Testis (tissue), 2 donors: ENCODE results near the gene ZNF532.

ENCODE experiments used
- POLR2A ChIP-seq: fragments of 450-650 bp; IDR thresholded peaks from one replicate; pipeline ENCODE4 v1.6.1; 2017; ENCODE audit warnings: antibody characterized with exemption, mild to moderate bottlenecking, moderate library complexity
- TF ChIP-seq, protein P1 (sequence below), 3 experiments: fragments of 450-650 bp in 2 of 3; fragments of 200-600 bp in 1 of 3; sonication (generic) in 1 of 3; IDR thresholded peaks; one replicate each; pipeline ENCODE4 v1.5.1; 2016 to 2019; ENCODE audit warnings: antibody characterized with exemption in 3 of 3, mild to moderate bottlenecking in 2 of 3, moderate library complexity in 1 of 3

DNA sequence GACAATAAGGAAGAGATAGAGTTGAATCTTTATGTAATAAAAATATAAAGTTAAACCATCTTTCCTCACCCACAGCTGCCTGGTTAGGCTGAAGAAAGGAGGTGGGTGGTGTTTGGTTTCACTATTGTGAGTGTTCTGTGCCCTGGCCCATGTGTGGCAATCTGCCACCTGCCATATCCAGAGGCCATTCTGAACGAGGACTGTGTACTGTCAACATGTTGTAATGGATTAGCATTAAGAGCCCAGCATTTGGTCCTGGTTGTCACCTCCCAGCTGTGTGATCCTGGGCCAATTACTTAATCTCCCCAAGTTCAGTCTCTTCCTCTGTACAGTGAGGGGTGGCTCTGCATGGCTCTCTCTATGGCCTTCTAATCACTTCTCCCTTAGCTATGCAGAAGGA lies 156.8 kb downstream of the ZNF532 start:
- no peak for TF ChIP-seq POLR2A
- TF ChIP-seq, protein P1, sequence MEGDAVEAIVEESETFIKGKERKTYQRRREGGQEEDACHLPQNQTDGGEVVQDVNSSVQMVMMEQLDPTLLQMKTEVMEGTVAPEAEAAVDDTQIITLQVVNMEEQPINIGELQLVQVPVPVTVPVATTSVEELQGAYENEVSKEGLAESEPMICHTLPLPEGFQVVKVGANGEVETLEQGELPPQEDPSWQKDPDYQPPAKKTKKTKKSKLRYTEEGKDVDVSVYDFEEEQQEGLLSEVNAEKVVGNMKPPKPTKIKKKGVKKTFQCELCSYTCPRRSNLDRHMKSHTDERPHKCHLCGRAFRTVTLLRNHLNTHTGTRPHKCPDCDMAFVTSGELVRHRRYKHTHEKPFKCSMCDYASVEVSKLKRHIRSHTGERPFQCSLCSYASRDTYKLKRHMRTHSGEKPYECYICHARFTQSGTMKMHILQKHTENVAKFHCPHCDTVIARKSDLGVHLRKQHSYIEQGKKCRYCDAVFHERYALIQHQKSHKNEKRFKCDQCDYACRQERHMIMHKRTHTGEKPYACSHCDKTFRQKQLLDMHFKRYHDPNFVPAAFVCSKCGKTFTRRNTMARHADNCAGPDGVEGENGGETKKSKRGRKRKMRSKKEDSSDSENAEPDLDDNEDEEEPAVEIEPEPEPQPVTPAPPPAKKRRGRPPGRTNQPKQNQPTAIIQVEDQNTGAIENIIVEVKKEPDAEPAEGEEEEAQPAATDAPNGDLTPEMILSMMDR (IDR thresholded peaks at IDR 0.05), result no peak
